NCI-H226 (cell line): Measurements from ENCODE around the gene TEKT4.
"Not testable (repeated sequence)": the region's sequence is repeated elsewhere in the genome, so short reads cannot be mapped to it uniquely, and the experiment has no call there.

Experiments
- DNase-seq: peaks from one replicate; pipeline ENCODE4 v3.0.0-alpha.2; 2015

TEKT4 gene

GRCh38 chr2:94876523-94876863 is 5.3 kb downstream of the TEKT4 start:
- DNase-seq: no peak

DNA sequence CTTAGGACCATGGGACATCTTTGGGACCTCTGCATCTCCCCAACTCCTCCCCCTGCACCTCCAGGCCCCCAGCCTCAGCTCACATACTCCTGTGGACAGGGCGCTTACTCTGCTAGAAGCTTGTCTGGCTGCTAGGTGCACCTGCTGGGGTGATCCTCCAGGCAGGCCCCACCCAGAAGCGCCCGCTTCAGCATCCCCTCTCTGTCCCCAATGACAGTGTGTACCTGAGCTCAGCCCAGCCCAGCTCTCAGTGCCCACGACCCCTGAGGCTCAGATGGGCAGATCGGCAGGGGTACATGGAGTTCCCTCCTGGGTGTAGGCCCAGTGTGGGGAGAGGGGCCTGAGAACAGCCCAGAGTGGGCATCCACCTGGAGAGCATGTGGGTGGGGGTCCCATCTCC is 5.9 kb downstream of the TEKT4 start:
- DNase-seq: no peak

GRCh38 chr2:94878575-94878974 is 7.3 kb downstream of the TEKT4 start:
- DNase-seq: not testable (repeated sequence)

- DNase-seq: no peak
Observed at GRCh38 chr2:94879314-94879981, 8.2 kb downstream of the TEKT4 start.

- DNase-seq: no peak
Observed at GRCh38 chr2:94879982-94880377, 8.8 kb downstream of the TEKT4 start.

- no peak for DNase-seq
Observed at GRCh38 chr2:94880507-94880906, 9.3 kb downstream of the TEKT4 start.

DNA sequence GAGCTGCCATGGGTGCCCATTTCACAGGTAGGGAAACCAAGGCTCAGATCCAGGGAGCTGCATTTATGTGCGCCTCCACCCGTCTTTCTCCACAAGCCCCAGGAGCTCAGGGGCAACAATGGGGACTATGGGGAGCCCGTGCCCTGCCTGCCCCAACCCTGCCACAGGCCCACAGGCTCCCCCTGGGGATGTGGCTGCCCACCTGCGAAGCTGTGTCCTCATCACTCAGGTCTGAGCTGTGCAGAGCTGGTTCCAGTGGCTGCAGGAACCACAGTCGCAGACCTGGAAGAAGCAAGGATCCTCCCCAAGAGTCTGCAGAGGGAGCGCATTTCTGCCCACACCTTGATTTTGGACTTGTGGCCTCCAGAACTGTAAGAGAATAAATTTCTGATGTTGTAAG is 9.8 kb downstream of the TEKT4 start:
- no peak for DNase-seq

DNA sequence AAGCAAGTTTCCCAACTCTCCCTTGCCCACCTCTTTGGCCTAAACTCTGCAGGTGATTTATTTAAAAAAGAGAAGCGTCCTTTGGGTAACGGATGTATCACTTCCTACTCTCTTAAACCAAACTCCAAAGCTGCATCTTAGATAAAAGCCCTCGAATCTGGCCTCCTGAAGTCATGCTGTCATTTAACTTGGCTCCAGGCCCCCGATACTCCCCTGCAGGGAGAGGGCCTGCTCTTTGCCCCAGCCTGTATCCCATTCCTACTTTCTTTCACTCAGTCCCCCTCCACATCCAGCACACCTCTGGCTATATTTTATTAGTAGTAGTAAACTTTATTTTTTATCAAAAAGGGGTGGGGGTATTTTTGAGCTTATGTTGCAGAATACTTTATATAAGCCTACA is 19.0 kb downstream of the TEKT4 start:
- no peak for DNase-seq

DNA sequence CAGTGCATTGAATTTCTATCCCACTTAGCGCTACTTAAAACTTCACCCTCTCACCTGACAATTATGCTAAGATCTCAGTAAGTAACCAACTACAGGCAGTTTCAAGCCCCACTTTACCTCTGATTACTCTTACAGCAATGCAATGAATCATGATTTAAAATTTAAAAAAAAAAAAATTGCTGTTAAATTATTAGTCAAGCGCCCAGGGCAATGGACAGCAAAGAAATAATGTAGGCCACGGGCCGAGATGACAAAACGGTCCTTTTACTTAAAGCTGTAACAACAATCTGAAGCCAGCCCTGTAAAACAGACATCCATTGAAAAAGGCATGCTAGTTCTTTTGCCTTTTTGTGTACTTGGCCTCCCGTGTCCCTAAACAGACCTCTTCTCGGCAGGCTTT is 24.0 kb downstream of the TEKT4 start:
- not testable (repeated sequence) for DNase-seq

GRCh38 chr2:94906976-94907375 is 35.7 kb downstream of the TEKT4 start:
- DNase-seq: not testable (repeated sequence)

- no peak for DNase-seq
Observed at GRCh38 chr2:94923196-94923595, 52.0 kb downstream of the TEKT4 start.

DNA sequence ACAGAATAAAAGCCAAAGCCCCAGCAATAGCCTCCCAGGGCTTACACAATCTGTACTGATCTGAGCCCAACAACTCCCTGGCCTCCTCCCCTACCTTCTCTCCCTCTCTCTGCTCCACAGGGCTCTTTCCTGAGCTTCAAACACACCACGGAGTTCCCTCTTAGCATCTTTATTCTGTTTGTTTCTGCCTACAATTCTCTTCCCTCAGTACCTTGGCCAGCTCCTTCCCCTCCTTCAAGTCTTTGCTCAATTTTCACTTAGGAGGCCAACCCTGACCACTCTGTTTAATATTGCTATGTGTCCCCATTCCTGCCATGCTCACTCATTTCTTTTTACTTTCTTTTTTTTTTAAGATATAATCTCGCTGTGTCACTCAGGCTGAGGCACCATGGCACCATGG is 53.8 kb downstream of the TEKT4 start:
- not testable (repeated sequence) for DNase-seq
